GM13977 (cell line): ENCODE results near the gene HERC5.
"Not testable (repeated sequence)": the region's sequence is repeated elsewhere in the genome, so short reads cannot be mapped to it uniquely, and the experiment has no call there.

Experiments
- DNase-seq: peaks from one replicate; pipeline ENCODE4 v3.0.0; 2012; ENCODE audit warnings: low spot score
- CTCF ChIP-seq: IDR thresholded peaks from 2 replicates; pipeline ENCODE4 v1.5.1; 2012; ENCODE audit warnings: mild to moderate bottlenecking, control low read depth; ENCODE audit not compliant: insufficient read depth; ENCODE audit errors: extremely low read depth, missing control alignments
- in situ Hi-C: fragments of 300-500 bp; cut with MboI; formaldehyde crosslinking; loops from one replicate; pipeline ENCODE4 v1.12.0; 2022; ENCODE audit warnings: low sequenced_read_pairs, low pct_unique_long_range_greater_than_20kb, mixed read lengths, inconsistent platforms; ENCODE audit not compliant: unreplicated experiment

The HERC5 gene

GRCh38 chr4:88435987-88436693, 20.8 kb upstream of the HERC5 start:
- DNase-seq = no peak
- in situ Hi-C loops = no loop called here
- TF ChIP-seq CTCF = no peak

DNA sequence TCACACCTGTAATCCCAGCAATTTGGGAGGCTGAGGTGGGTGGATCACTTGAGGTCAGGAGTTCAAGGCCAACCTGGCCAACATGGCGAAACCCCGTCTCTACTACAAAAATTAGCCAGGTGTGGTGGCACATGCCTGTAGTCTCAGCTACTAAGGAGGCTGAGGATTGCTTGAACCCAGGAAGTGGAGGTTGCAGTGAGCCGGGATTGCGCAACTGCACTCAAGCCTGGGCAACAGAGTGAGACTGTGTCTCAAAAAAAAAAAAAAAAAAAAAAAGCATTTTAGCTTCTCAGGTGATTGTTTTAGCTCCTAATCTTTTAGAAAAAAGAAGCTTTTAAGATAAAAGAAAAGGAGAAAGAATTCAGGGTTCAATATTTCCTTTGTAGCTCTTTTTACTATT, 19.0 kb upstream of the HERC5 start:
- in situ Hi-C loops, DNase-seq: not testable (repeated sequence)

- no peak for DNase-seq
- in situ Hi-C loops = no loop called here
- TF ChIP-seq CTCF = no peak
Observed at GRCh38 chr4:88439161-88439760, 17.7 kb upstream of the HERC5 start.

DNA sequence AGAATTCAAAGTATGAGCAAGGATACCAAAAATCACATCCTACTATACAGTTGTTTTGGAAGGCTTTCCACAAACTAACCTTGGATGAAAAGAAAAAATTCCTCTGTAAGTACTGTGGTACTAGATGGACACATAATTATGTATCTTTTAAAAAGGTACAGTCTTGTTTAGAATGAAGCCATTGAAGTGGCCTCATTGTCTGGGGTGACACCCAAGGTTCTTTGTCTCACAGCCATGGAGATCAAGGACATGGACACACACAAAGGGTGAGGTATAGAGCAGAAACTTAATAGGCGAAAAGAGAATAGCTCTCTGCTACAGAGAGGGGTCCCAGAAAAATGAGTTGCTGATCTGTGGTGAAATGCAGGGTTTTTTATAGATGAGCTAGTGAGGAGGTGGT, 16.8 kb upstream of the HERC5 start:
- TF ChIP-seq CTCF = no peak
- in situ Hi-C loops = no loop called here
- DNase-seq = no peak

- no peak for DNase-seq
- TF ChIP-seq CTCF = no peak
- in situ Hi-C loops = no loop called here
Observed at GRCh38 chr4:88441696-88442095, 15.2 kb upstream of the HERC5 start.

DNA sequence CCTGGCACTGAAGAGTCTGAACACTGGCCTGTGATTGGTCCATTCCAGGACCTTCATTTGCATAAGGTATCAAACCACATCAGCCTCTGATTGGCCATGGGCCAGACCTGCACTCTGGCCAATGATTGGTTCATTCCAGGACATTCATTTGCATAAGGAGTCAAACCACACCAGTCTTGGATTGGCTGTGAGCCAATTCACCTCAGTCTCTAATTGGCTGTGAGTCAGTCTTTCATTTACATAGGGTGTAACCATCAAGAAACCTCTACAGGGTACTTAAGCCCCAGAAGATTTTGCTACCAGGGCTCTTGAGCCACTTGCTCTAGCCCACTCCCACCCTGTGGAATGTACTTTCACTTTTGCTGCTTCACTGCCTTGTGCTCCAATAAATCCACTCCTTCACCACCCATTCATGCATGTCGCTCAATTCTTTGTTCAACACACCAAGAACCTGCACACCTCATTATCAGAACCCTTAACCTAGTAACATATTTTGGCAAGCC, 14.2 kb upstream of the HERC5 start:
- DNase-seq = no peak
- in situ Hi-C loops = no loop called here
- no peak for TF ChIP-seq CTCF

DNA sequence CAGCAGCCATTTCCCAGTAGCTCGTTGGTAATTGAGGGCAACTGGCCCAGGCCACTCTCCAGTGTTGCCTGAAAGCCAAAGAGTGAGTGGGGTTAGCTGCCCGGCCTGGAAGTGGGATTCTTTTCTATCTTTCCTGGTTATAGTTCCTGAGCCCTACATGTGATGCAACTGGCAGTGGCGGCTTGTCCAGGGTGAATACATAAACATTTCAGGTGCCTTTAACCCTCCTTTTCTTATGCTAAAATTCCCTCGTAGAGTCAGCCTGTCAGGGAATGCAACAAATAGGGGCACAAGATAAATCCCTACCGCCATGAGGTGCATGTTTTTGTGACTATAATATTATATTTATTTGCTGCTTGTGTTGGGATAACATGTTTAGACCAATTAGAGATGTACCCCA, 13.4 kb upstream of the HERC5 start:
- TF ChIP-seq CTCF = no peak
- no peak for DNase-seq
- in situ Hi-C loops = no loop called here
